SK-N-MC (cell line): ENCODE results near the gene OR14I1.

Experiments used
- EZH2 ChIP-seq: fragments of 200-600 bp; sonication (generic); IDR thresholded peaks from one replicate; pipeline ENCODE4 v1.6.1; 2017; ENCODE audit warnings: antibody characterized with exemption
- FOXP2 ChIP-seq: optimal IDR thresholded peaks from 2 replicates; pipeline ENCODE3; 2011; ENCODE audit warnings: mild to moderate bottlenecking, moderate library complexity; ENCODE audit not compliant: insufficient read depth; ENCODE audit errors: extremely low read length, control extremely low read depth
- POLR2AphosphoS5 ChIP-seq: IDR thresholded peaks from 2 replicates; pipeline ENCODE4 v1.6.1; 2012; ENCODE audit warnings: mild to moderate bottlenecking, low read depth, low read length, borderline replicate concordance

DNA sequence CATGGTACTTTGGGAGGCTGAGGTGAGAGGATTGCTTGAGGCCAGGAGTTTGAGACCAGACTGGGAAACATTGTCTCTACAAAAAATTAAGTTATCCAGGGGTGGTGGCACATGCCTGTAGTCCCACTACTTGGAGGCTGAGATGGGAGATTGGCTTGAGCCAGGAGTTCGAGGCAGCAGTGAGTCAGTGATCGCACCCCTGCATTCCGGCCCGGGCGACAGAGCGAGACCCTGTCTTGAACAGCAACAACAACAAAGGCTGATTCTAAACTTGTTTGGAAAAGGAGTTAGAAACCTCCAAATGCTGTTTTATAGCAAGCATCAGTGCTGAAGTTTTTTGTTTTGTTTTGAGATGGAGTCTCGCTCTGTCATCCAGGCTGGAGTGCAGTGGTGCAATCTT is 38.3 kb upstream of the OR14I1 start:
- no peak for TF ChIP-seq EZH2
- no peak for TF ChIP-seq POLR2AphosphoS5
- no peak for TF ChIP-seq FOXP2
